K562 (cell line): ENCODE data around the gene FCSK. TPM values are rescaled to one million over a fixed set of nuclear protein-coding genes. Genes with fewer than 3 reads are reported as not detected.

Experiments
- ARNT ChIP-seq, 2 experiments: fragments of 450-650 bp; IDR thresholded peaks; 2 replicates each; pipeline ENCODE4 v1.6.1; 2016; ENCODE audit warnings: mild to moderate bottlenecking in 1 of 2
- BRF1 ChIP-seq: IDR thresholded peaks from 3 replicates; pipeline ENCODE4 v1.6.1; 2011; ENCODE audit warnings: borderline replicate concordance, mild to moderate bottlenecking; ENCODE audit not compliant: insufficient read length; ENCODE audit errors: extremely low read depth
- NCOA2 ChIP-seq, 2 experiments: fragments of 450-650 bp; IDR thresholded peaks; 2 replicates each; pipeline ENCODE4 v1.6.1; 2018; ENCODE audit warnings: mild to moderate bottlenecking in 2 of 2, moderate library complexity in 1 of 2; ENCODE audit not compliant: partially characterized antibody in 2 of 2
- POLR2AphosphoS2 ChIP-seq: IDR thresholded peaks from 2 replicates; pipeline ENCODE4 v1.6.1; 2012; ENCODE audit warnings: low read length, improper control_type of control experiment
- PYGO2 ChIP-seq: fragments of 450-650 bp; IDR thresholded peaks from 2 replicates; pipeline ENCODE4 v1.6.1; 2016; ENCODE audit warnings: mild to moderate bottlenecking, missing genetic modification characterization, moderate library complexity, missing compliant biosample characterization
- RBFOX2 ChIP-seq: fragments of 200-400 bp; formaldehyde crosslinking; IDR thresholded peaks from 2 replicates; pipeline ENCODE4 v1.6.1; 2017; ENCODE audit warnings: low read depth, mild to moderate bottlenecking, low read length, moderate library complexity
- TCF7 ChIP-seq: sonication (generic); IDR thresholded peaks from 2 replicates; pipeline ENCODE4 v1.6.1; 2016; ENCODE audit warnings: antibody characterized with exemption, borderline replicate concordance
- ZNF212 ChIP-seq: fragments of 450-650 bp; formaldehyde crosslinking; IDR thresholded peaks from 2 replicates; pipeline ENCODE4 v1.4.0; 2020; ENCODE audit warnings: mild to moderate bottlenecking
- ZNF282 ChIP-seq: sonication (generic); formaldehyde crosslinking; IDR thresholded peaks from 2 replicates; pipeline ENCODE4 v1.8.1; 2023; ENCODE audit warnings: missing genetic modification reagents
- ZNF384 ChIP-seq: IDR thresholded peaks from 2 replicates; pipeline ENCODE4 v1.6.1; 2012; ENCODE audit warnings: low read depth, low read length, improper control_type of control experiment
- polyA plus RNA-seq, 8 experiments: library from polyadenylated mRNA; depleted of rRNA in 4 of 8; stranded (reverse) in 5 of 8; unstranded in 3 of 8; fragments of >200 nt; fragmentation: Nextera tagmentation in 2 of 8; fragmentation: Illumina TruSeq in 1 of 8; extraction: Ambion mirVana in 2 of 8; extraction: Trizol in 1 of 8; gene quantifications; 2 replicates each; pipeline versions ENCODE4 v1.2.1 to v1.2.3, GENCODE V29; 2011 to 2014; ENCODE audit warnings: inconsistent platforms in 1 of 8, missing spikeins in 1 of 8
- total RNA-seq, 7 experiments: library from RNA; depleted of rRNA in 6 of 7; stranded (reverse); fragments of >200 nt in 6 of 7; fragmentation: Illumina TruSeq in 2 of 7; extraction: Trizol in 2 of 7; gene quantifications; 2 replicates each; pipeline versions ENCODE4 v1.2.1 to v1.2.3, GENCODE V29; 2011 to 2021; ENCODE audit warnings: low replicate concordance in 1 of 7
- TF ChIP-seq, protein P1 (sequence below): fragments of 450-650 bp; IDR thresholded peaks from 2 replicates; pipeline ENCODE4 v1.6.1; 2016; ENCODE audit warnings: antibody characterized with exemption
- TF ChIP-seq, protein P2 (sequence below): fragments of 150-350 bp; conservative IDR thresholded peaks from 2 replicates; pipeline ENCODE4 v1.6.1; 2014; ENCODE audit warnings: low read length
- TF ChIP-seq, protein P3 (sequence below): sonication (generic); formaldehyde crosslinking; IDR thresholded peaks from 2 replicates; pipeline ENCODE4 v1.8.0; 2023; ENCODE audit warnings: missing genetic modification reagents, mild to moderate bottlenecking, borderline replicate concordance
- TF ChIP-seq, protein P4 (sequence below): fragments of 450-650 bp; formaldehyde crosslinking; IDR thresholded peaks from 2 replicates; pipeline ENCODE4 v1.4.0; 2022; ENCODE audit warnings: mild to moderate bottlenecking, moderate library complexity
- TF ChIP-seq, protein P5 (sequence below), 3 experiments: IDR thresholded peaks in 2 of 3; conservative IDR thresholded peaks in 1 of 3; 2 replicates each; pipeline ENCODE4 v1.5.1; 2011 to 2012; ENCODE audit warnings: low read length in 3 of 3, mild to moderate bottlenecking in 3 of 3, control low read depth in 2 of 3, improper control_type of control experiment in 1 of 3, inconsistent platforms in 1 of 3, low read depth in 1 of 3, mixed read lengths in 1 of 3, moderate library complexity in 1 of 3; ENCODE audit not compliant: insufficient read depth in 2 of 3

FCSK gene
- total and polyA plus RNA-seq, 9 of the 15 experiments (the other 6 are each of a cell fraction or from before 2014, with no cell fraction given): 0.92 to 18.6 (median 8.3) TPM

DNA sequence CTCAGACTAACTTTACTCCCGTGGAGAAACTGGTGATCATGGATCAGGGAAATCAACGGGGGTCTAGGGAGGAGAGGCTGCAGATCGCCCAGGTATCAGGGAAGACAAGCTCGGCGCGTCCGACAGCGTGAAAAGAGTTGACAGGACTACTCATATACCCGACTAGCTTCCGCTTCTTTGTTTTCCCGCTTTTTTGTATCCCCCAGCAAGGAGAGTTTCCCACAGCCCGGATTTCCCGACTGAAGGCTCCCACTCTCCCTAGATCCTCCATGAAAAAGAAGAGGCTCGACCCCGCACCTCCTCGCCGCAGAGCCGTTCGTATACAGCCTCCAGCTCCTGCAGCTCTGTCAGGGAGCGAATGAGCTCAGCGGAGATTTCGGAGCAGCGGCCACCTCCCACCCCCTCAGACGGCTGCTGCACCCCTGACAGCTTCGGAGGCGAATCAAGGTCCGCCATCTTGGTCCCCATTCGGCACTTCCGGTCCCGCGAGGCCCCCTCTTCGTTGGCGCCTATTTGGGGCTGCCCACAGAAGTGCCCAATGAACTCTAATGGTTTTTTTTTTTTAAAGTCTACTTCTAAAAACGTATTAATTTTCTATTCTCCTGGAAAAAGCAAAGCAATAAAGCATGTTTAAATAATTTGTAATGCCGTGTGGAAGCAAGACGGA, 68.8 kb downstream of the FCSK start, which contains the start of gene COG4 (continued):
- TF ChIP-seq, protein P1, sequence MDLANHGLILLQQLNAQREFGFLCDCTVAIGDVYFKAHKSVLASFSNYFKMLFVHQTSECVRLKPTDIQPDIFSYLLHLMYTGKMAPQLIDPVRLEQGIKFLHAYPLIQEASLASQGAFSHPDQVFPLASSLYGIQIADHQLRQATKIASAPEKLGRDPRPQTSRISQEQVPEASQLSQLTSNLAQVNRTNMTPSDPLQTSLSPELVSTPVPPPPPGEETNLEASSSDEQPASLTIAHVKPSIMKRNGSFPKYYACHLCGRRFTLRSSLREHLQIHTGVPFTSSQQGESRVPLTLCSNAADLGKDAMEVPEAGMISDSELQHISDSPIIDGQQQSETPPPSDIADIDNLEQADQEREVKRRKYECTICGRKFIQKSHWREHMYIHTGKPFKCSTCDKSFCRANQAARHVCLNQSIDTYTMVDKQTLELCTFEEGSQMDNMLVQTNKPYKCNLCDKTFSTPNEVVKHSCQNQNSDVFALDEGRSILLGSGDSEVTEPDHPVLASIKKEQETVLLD: no peak
- TF ChIP-seq NCOA2 (IDR thresholded peaks at IDR 0.05; ENCODE audit: partially characterized antibody in 2 of 2) (peak in 1 of 2 experiments; percentile 95), ZNF212 (CRISPR knock-in tag) (no peak), ZNF384 (peak; percentile 99), TCF7 (no peak), PYGO2 (tag) (no peak), ZNF282 (CRISPR knock-in tag) (no peak), RBFOX2 (peak; percentile 89), POLR2AphosphoS2 (0 out of 2 replicates have a peak, but pooled peaks have one; percentile 19), BRF1 (no peak), ARNT (IDR thresholded peaks at IDR 0.05) (peak; percentile 31 to 65; a peak in 2 of 4 replicates)
- TF ChIP-seq, protein P2, sequence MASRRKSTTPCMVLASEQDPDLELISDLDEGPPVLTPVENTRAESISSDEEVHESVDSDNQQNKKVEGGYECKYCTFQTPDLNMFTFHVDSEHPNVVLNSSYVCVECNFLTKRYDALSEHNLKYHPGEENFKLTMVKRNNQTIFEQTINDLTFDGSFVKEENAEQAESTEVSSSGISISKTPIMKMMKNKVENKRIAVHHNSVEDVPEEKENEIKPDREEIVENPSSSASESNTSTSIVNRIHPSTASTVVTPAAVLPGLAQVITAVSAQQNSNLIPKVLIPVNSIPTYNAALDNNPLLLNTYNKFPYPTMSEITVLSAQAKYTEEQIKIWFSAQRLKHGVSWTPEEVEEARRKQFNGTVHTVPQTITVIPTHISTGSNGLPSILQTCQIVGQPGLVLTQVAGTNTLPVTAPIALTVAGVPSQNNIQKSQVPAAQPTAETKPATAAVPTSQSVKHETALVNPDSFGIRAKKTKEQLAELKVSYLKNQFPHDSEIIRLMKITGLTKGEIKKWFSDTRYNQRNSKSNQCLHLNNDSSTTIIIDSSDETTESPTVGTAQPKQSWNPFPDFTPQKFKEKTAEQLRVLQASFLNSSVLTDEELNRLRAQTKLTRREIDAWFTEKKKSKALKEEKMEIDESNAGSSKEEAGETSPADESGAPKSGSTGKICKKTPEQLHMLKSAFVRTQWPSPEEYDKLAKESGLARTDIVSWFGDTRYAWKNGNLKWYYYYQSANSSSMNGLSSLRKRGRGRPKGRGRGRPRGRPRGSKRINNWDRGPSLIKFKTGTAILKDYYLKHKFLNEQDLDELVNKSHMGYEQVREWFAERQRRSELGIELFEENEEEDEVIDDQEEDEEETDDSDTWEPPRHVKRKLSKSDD: no peak
- TF ChIP-seq, protein P3, sequence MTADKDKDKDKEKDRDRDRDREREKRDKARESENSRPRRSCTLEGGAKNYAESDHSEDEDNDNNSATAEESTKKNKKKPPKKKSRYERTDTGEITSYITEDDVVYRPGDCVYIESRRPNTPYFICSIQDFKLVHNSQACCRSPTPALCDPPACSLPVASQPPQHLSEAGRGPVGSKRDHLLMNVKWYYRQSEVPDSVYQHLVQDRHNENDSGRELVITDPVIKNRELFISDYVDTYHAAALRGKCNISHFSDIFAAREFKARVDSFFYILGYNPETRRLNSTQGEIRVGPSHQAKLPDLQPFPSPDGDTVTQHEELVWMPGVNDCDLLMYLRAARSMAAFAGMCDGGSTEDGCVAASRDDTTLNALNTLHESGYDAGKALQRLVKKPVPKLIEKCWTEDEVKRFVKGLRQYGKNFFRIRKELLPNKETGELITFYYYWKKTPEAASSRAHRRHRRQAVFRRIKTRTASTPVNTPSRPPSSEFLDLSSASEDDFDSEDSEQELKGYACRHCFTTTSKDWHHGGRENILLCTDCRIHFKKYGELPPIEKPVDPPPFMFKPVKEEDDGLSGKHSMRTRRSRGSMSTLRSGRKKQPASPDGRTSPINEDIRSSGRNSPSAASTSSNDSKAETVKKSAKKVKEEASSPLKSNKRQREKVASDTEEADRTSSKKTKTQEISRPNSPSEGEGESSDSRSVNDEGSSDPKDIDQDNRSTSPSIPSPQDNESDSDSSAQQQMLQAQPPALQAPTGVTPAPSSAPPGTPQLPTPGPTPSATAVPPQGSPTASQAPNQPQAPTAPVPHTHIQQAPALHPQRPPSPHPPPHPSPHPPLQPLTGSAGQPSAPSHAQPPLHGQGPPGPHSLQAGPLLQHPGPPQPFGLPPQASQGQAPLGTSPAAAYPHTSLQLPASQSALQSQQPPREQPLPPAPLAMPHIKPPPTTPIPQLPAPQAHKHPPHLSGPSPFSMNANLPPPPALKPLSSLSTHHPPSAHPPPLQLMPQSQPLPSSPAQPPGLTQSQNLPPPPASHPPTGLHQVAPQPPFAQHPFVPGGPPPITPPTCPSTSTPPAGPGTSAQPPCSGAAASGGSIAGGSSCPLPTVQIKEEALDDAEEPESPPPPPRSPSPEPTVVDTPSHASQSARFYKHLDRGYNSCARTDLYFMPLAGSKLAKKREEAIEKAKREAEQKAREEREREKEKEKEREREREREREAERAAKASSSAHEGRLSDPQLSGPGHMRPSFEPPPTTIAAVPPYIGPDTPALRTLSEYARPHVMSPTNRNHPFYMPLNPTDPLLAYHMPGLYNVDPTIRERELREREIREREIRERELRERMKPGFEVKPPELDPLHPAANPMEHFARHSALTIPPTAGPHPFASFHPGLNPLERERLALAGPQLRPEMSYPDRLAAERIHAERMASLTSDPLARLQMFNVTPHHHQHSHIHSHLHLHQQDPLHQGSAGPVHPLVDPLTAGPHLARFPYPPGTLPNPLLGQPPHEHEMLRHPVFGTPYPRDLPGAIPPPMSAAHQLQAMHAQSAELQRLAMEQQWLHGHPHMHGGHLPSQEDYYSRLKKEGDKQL: no peak
- TF ChIP-seq, protein P4, sequence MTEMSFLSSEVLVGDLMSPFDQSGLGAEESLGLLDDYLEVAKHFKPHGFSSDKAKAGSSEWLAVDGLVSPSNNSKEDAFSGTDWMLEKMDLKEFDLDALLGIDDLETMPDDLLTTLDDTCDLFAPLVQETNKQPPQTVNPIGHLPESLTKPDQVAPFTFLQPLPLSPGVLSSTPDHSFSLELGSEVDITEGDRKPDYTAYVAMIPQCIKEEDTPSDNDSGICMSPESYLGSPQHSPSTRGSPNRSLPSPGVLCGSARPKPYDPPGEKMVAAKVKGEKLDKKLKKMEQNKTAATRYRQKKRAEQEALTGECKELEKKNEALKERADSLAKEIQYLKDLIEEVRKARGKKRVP (CRISPR knock-in tag): peak; percentile 15; the same call in 1 of the 2 replicates
- TF ChIP-seq, protein P5, sequence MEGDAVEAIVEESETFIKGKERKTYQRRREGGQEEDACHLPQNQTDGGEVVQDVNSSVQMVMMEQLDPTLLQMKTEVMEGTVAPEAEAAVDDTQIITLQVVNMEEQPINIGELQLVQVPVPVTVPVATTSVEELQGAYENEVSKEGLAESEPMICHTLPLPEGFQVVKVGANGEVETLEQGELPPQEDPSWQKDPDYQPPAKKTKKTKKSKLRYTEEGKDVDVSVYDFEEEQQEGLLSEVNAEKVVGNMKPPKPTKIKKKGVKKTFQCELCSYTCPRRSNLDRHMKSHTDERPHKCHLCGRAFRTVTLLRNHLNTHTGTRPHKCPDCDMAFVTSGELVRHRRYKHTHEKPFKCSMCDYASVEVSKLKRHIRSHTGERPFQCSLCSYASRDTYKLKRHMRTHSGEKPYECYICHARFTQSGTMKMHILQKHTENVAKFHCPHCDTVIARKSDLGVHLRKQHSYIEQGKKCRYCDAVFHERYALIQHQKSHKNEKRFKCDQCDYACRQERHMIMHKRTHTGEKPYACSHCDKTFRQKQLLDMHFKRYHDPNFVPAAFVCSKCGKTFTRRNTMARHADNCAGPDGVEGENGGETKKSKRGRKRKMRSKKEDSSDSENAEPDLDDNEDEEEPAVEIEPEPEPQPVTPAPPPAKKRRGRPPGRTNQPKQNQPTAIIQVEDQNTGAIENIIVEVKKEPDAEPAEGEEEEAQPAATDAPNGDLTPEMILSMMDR (IDR thresholded peaks at IDR 0.05 in 2 of 3, conservative IDR thresholded peaks at IDR 0.05 in 1 of 3; ENCODE audit: insufficient read depth in 2 of 3, low read depth in 1 of 3, low read length in 3 of 3): no peak
